Mucosa of stomach (tissue), 1 donor: ENCODE results near the gene TSPOAP1.
A peak's percentile ranks its signal among the peaks of the same experiment; 100 is the strongest.

Source experiments
- H3K27me3 ChIP-seq: one replicate; pipeline ENCODE4 v1.7.0; 2013; ENCODE audit warnings: mild to moderate bottlenecking, low read length; ENCODE audit not compliant: control insufficient read depth, insufficient read depth
- H3K36me3 ChIP-seq: one replicate; pipeline ENCODE4 v1.7.0; 2013; ENCODE audit warnings: low read length; ENCODE audit not compliant: control insufficient read depth, insufficient read depth
- H3K4me1 ChIP-seq: one replicate; pipeline ENCODE4 v1.7.0; 2013; ENCODE audit warnings: mild to moderate bottlenecking, low read length; ENCODE audit not compliant: control insufficient read depth, insufficient read depth
- H3K4me3 ChIP-seq: one replicate; pipeline ENCODE4 v1.7.0; 2013; ENCODE audit warnings: low read length
- H3K9ac ChIP-seq: one replicate; pipeline ENCODE4 v1.7.0; 2013; ENCODE audit warnings: mild to moderate bottlenecking, low read length, moderate library complexity
- H3K9me3 ChIP-seq: one replicate; pipeline ENCODE4 v1.7.0; 2013; ENCODE audit warnings: mild to moderate bottlenecking, low read length, moderate library complexity; ENCODE audit not compliant: control insufficient read depth
- donor health status: Pancreatic carcinoma.

TSPOAP1 gene

GRCh38 chr17:58369214-58370031, 40.8 kb upstream of the TSPOAP1 start:
- H3K4me3 ChIP-seq, result no peak overlapping the region
- H3K27me3 ChIP-seq, result no peaks in the 10 kb centered on the region
- H3K9me3 ChIP-seq, result no peaks in the 10 kb centered on the region
- H3K4me1 ChIP-seq, result peaks cover 42% of the 10 kb centered on the region
- H3K36me3 ChIP-seq, result no peaks in the 10 kb centered on the region
- H3K9ac ChIP-seq, result no peak overlapping the region

DNA sequence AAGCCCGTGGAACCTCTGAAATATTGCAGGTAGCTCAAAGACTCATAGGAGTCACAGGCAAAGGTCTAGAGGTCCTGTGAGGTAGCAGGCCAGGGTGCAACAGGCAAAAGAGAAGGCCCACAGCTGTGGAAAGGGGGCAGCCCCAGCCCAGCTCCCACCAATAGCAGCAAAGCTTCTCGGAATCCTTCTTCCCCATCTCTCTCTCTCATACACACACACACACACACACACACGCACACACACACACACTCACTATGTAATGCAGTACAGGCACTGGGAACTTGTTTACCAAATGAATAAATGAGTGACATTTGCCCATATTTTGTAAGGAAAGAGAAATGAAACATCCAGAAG, 40.2 kb upstream of the TSPOAP1 start:
- Histone ChIP-seq H3K36me3 (no peaks in the 10 kb centered on the region), H3K4me3 (no peak overlapping the region), H3K4me1 (peaks cover 48% of the 10 kb centered on the region), H3K9ac (no peak overlapping the region), H3K9me3 (no peaks in the 10 kb centered on the region), H3K27me3 (no peaks in the 10 kb centered on the region)

DNA sequence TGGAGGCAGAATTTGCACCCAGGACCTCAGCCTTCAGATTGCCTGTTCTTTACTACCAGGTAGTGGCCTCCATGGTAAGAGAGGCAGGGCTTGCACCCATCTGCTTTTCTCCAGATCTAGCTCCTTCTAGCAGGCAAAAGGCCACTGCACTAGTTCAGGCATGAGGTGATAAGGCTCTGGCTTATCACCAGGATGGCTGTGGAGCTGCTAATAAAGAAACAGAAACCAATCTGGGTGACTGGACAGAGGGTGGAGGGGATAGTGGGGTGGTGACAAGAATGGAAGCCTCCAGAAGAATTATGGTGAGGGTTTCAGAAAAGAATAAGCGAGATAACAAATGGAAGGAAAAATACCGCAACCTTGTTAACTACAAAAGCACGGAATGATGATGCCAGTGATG, 38.9 kb upstream of the TSPOAP1 start:
- Histone ChIP-seq H3K9me3 (no peaks in the 10 kb centered on the region), H3K4me3 (no peak overlapping the region), H3K4me1 (peaks cover 52% of the 10 kb centered on the region), H3K27me3 (no peaks in the 10 kb centered on the region), H3K36me3 (no peaks in the 10 kb centered on the region), H3K9ac (no peak overlapping the region)

GRCh38 chr17:58365980-58366595, 37.5 kb upstream of the TSPOAP1 start:
- no peak overlapping the region for H3K4me3 ChIP-seq
- no peaks in the 10 kb centered on the region for H3K27me3 ChIP-seq
- H3K9ac ChIP-seq, result no peak overlapping the region
- H3K4me1 ChIP-seq, result peaks cover 52% of the 10 kb centered on the region
- no peaks in the 10 kb centered on the region for H3K9me3 ChIP-seq
- H3K36me3 ChIP-seq, result no peaks in the 10 kb centered on the region

DNA sequence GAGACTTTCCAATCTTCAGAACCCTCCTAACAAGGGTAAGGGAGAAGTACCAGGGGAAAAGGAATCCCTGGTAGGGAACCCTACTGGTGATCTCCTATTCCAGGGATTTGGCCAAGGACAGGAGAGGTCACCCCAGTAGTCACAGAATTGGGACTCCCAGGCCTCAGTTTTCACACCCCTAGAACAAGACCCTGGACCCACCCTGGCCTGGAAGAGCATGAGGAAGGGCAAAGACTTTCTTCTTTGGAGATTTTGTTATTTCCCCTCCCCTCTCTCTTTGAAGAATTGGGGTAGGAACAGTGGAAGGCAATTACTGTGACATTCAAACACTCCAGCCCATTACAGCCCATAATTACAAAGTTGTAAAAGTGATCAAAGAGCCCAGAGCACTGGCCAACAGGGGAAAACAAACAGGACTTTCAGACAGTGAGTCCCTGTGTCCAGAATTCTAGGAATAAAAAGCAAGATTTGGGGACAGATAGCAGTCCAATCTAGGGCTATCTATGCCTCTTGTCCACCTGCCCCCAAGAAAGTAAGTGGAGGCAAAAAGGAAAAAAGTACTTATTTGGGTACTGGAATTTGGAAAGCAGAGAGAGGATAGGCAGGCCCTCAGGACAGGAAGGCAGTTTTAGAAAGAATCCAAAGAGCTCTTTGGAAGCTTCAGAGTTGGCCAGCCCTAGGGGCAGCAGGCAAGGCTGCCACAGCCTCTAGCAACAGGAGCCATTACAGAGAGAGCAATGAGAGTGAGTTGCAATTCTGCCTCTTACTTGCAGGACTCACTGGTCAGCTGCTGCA, 36.8 kb upstream of the TSPOAP1 start:
- peaks cover 52% of the 10 kb centered on the region for H3K4me1 ChIP-seq
- H3K27me3 ChIP-seq, result no peaks in the 10 kb centered on the region
- H3K9me3 ChIP-seq, result no peaks in the 10 kb centered on the region
- peak overlapping the region; percentile 1 for H3K9ac ChIP-seq
- no peak overlapping the region for H3K4me3 ChIP-seq
- H3K36me3 ChIP-seq, result no peaks in the 10 kb centered on the region

GRCh38 chr17:58364270-58364942, 35.8 kb upstream of the TSPOAP1 start:
- Histone ChIP-seq H3K36me3 (no peaks in the 10 kb centered on the region), H3K9ac (peak overlapping the region; percentile 1), H3K27me3 (no peaks in the 10 kb centered on the region), H3K9me3 (no peaks in the 10 kb centered on the region), H3K4me3 (no peak overlapping the region), H3K4me1 (peaks cover 51% of the 10 kb centered on the region)

- H3K36me3 ChIP-seq, result no peaks in the 10 kb centered on the region
- no peak overlapping the region for H3K9ac ChIP-seq
- H3K4me1 ChIP-seq, result peaks cover 43% of the 10 kb centered on the region
- H3K9me3 ChIP-seq, result no peaks in the 10 kb centered on the region
- H3K4me3 ChIP-seq, result no peak overlapping the region
- H3K27me3 ChIP-seq, result no peaks in the 10 kb centered on the region
Observed at GRCh38 chr17:58363457-58364185, 35.0 kb upstream of the TSPOAP1 start.

DNA sequence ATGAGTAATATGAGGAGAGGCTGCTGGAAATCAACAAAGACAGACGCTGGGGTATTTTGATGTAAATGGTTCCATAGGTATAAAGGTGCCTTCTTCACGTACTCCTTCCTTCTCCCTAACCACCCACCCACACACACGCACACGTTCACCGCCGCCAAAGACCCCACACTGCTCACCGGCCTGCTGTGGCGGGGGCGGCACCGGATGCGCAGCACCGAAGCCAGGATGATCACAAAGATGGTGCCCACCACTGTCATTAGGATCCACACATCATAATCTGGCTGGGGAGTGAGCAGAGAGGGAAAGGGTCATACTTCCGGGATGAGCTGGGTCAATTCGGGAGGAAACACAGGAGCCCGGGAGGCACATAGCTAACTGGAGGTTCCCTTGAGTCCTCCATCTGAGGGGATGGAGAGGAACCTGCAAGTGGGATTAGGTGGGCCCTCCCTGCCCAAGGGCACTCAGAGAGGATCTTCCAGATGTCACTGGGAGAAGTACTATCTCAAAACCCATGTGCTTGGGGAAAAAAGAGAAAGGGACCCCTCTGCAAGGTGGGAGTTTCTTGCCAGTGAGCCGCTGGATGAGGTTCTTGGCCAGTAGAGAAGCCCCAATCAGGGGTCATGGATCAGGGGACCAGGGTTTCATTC, 33.9 kb upstream of the TSPOAP1 start:
- Histone ChIP-seq H3K9ac (no peak overlapping the region), H3K4me3 (no peak overlapping the region), H3K4me1 (peaks cover 37% of the 10 kb centered on the region), H3K27me3 (no peaks in the 10 kb centered on the region), H3K36me3 (no peaks in the 10 kb centered on the region), H3K9me3 (no peaks in the 10 kb centered on the region)

DNA sequence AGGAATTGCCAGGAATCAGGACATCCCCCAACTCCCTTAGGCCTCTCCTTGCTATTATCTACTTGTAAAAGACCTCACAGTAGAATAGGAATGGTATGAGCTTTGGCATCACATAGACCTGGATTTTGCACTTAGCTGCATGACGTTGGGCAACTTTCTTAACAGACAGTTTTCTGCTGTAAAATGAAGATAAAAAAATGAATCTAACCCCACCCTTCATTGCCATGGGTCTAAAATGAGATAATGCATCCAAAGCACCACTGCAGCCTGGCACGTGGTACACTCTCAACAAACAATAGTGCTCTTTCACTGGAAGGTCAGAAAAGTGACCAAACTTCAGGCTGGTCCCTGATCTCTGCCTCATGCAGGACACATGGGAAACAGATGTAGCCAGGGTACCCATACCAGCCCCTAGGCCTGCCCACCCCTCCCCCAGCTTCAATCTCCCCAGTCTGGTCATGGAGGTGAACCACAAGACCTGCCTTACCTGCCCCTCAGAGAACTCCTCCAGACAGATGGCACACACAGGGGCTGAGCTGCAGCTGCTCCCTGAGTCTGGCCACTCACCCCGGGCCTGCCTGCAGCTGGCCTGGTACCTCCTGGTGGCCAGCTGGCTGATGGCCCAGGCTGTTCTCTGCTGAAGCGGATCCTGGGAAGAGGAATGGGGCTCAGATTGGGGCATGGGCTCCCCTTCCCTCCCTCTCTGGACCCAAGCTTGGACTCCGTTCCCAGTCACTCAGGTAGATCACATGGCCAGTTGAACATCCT, 31.9 kb upstream of the TSPOAP1 start:
- Histone ChIP-seq H3K4me1 (peaks cover 20% of the 10 kb centered on the region), H3K9me3 (no peaks in the 10 kb centered on the region), H3K9ac (no peak overlapping the region), H3K4me3 (no peak overlapping the region), H3K36me3 (peaks cover 3% of the 10 kb centered on the region), H3K27me3 (no peaks in the 10 kb centered on the region)

- no peaks in the 10 kb centered on the region for H3K27me3 ChIP-seq
- no peaks in the 10 kb centered on the region for H3K9me3 ChIP-seq
- H3K4me3 ChIP-seq, result no peak overlapping the region
- H3K36me3 ChIP-seq, result peaks cover 3% of the 10 kb centered on the region
- peaks cover 3% of the 10 kb centered on the region for H3K4me1 ChIP-seq
- H3K9ac ChIP-seq, result no peak overlapping the region
Observed at GRCh38 chr17:58358408-58359172, 30.0 kb upstream of the TSPOAP1 start.
